K562 treated with DMSO at 1 percent for 12 hours (cell line): ENCODE measurements around the gene ZNF615. TPM values are rescaled to one million over a fixed set of nuclear protein-coding genes. Genes with fewer than 3 reads are reported as not detected.

ENCODE experiments used
- total RNA-seq: library from RNA; unstranded; fragments of 300-600 nt; gene quantifications from 2 replicates; pipeline ENCODE4 v1.2.3, GENCODE V29; 2022; ENCODE audit not compliant: insufficient read depth

The ZNF615 gene
- 0.63 and 1.6 TPM in 2 replicates for total RNA-seq

DNA sequence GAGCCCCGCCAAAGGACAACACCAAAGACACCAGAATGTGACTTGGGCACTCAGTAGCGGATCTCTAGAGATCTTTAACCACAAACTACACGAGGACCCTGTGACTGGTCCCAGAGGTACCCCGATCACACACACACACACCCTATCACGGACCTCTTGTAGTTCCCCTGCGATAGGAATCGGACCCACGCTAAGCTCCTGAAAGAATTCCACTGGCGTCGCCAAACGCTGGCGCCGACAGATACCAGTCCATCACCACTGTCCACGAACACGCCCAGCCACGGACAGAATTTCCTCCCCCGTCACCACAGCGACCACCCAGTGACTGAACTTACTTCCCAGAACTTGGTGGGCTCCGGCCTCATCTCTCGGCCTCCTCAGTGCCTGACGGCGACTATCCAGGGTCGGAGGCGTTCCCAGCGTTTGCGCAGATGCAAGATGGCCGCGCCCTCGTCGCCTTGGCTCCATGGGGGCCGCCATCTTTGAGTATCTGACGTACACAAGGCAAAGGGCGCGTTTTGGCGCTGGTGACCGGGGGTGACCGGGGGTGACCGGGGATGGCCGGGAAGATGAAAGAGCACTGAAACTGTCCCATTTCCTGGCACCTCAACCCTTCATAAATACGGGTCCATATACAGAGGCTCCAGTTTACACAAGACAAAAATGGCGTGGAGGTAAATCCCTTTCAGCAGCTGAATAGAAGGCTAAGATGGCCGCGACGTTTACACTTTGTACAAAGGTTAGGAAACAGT, at the start of gene ZNF615:
Gene ZNF615, minus strand, starts transcription at position 406 of the 752 bp plus-strand sequence. CDS start 4,500 bp downstream, outside the sequence.

DNA sequence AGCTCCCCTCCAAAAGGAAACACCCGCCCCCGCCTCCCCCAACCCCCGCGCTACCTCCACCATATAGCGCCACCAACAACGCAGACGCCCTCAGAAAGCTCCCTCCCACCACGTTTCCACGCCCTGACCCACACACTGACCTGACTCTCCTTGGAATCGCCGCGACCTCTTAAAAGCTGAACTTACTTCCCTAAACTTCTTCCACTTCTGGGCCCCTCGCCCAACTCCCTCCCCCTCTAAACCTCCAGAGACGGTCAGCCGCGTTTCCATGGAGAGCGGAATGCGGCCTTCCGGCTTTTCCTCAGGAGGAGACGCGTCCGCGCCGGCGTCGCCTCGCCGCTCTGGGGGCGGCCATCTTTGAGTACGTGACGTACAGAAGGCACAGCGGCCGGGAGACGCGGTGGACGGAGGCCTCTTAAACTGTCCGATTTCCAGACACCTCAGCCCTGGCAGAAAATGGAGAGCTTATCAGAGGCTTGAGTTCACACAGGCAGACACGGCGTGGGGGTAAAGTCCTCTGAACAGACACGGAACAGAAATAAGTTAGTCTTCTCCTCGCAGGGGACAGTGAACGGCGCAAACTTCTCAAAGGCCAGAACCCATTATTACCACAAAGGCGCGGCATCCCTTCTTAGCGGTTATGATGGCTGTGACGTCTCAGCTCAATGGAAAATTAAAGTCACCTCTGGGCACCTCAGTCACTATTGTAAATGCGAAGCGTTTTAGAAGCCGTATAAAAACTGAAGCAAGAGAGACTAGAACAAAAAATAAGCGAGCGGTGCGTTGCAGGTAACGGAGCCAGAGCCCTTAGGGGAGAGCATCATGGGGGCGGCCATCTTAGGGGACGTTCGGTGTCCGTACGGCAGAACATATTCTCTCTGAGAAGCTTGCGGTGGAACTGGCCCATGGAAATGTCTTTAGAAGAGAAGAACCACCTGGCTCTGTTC, 40.8 kb upstream of the ZNF615 start, which contains the start of gene ZNF432:
Gene ZNF432, minus strand, starts transcription at position 284 of the 947 bp plus-strand sequence. CDS start 1,970 bp downstream, outside the sequence.

DNA sequence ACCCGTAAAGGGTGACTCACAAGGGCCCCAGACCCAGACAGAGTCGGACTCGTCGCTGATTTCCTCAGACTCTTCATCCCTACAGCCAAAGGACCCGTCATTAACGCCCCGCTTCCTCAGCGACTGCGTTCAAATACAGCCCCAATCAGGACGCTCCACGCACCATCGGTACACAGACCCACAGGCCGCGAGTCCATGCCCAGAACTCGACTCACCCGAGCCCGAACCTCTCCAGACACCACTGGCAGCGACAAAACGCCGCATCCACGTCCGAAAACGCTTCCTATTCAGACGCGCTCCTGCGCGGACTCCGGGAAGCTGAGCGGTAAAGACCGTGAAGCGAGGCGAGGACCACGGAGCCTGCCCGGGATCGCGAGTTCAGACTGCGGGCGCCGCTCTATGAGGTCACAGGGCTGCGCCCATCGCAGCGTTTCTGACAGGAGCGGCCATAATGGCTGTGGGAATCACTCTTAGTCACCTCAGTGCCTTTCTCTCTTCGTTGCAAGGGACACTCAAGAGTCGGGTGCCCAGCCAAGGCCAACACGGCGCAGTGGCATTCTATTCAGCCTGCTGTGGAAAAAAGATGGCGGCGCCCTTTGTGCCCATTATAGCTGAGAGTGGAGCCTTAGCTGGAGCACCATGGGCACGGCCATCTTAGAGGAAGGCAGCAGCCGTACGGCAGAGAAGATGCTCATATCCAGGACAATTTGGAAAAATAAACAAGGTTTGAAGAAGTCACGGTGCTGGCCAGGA, 20.2 kb upstream of the ZNF615 start, which contains the start of gene ZNF614:
Gene ZNF614, minus strand, starts transcription at position 353 of the 753 bp plus-strand sequence. CDS start 2,634 bp downstream, outside the sequence.

DNA sequence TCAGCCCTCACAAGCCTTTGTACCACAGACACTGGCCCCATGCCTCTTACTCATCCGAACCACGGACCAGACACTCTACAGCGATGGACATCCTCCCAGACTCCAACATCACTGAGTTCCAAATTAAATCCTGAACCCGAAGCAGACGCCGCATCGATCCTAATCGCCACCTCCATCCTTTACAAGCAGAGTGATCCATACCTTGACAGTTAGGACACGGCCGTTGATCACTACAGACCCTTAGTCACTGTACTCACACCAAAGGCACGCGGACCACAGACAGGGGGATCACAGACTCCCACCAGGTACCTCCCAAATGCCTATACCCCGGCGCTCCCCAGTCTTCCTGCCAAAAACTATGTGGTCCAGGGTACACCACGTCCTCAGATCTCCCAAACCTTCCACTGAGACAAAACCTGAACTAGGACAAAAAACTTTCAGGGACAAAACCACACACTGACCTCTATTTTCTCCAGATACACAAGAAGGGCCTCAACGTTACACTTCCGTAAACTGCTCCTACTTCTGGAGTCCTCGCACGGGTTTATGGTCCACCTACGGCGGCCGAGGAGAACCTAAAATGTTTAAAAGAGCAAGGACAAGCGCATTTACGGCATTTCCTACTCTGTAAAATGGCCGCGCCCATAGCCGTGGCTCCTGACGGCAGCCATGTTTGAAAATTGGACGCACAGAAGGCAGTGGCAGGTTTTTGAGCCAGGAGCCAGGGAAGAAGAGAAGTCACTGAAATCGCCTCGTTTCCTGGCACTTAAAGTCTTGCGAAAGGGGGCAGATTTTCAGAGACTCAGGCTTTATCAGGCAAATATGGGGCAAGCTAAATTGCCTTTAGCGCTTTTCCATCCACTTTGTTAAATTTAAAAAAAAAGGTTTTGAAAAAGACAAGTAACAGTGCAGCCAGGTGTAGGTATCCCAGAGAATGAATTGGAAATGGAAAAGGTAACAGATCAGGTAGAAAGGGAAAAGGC, 21.4 kb downstream of the ZNF615 start, which contains the start of gene ZNF350:
Gene ZNF350, minus strand, starts transcription at position 532 of the 983 bp plus-strand sequence. CDS start 12,480 bp downstream, outside the sequence.

Other genes with a start within 250 kb of the ZNF615 start
- gene FPR2, start 247.0 kb downstream of the ZNF615 start, total RNA-seq, result 1.0 TPM in 1 of 2 replicates, not detected in the other
- gene FPR3, start 213.1 kb downstream of the ZNF615 start, total RNA-seq, result 0.69 TPM in 1 of 2 replicates, not detected in the other
- gene ZNF577, start 120.3 kb downstream of the ZNF615 start, total RNA-seq, result 1.2 and 11.2 TPM in 2 replicates
- gene ZNF649, start 103.2 kb downstream of the ZNF615 start, total RNA-seq, result 0.97 and 2.1 TPM in 2 replicates
- gene ZNF613, start 80.7 kb downstream of the ZNF615 start, total RNA-seq, result 0.86 and 6.6 TPM in 2 replicates
- gene ZNF350, start 21.4 kb downstream of the ZNF615 start, total RNA-seq, result 0.82 and 2.3 TPM in 2 replicates
- gene ZNF614, start 20.2 kb upstream of the ZNF615 start, total RNA-seq, result 1.1 and 4.0 TPM in 2 replicates
- 4.7 and 6.6 TPM in 2 replicates for gene ZNF432, start 40.6 kb upstream of the ZNF615 start, total RNA-seq
- gene ZNF841, start 87.6 kb upstream of the ZNF615 start, total RNA-seq, result 4.0 and 5.8 TPM in 2 replicates
- 1.4 and 7.1 TPM in 2 replicates for gene ZNF616, start 131.7 kb upstream of the ZNF615 start, total RNA-seq
- gene ZNF836, start 163.4 kb upstream of the ZNF615 start, total RNA-seq, result 1.9 TPM in 1 of 2 replicates, not detected in the other
- gene PPP2R1A, start 181.8 kb upstream of the ZNF615 start, total RNA-seq, result 131 and 138 TPM in 2 replicates